B cell (primary cell): ENCODE measurements around the gene HOXA4. TPM values are rescaled to one million over a fixed set of nuclear protein-coding genes. Genes with fewer than 3 reads are reported as not detected.

ENCODE experiments used
- ATAC-seq: fragments of 200-7000 bp; cut with Tn5 transposase; one replicate; pipeline ENCODE4 v1.10.0; 2021; ENCODE audit warnings: low read depth, mild to moderate bottlenecking, moderate number of reproducible peaks, moderate library complexity
- CTCF ChIA-PET: fragments of 350-600 bp; sonication (Branson Sonifier 250); formaldehyde crosslinking; loops from one replicate; lab custom pipeline; 2021; ENCODE audit warnings: antibody characterized with exemption, inconsistent platforms; lab: Charles Lee
- POLR2A ChIA-PET: fragments of 350-600 bp; sonication (Branson Sonifier 250); formaldehyde crosslinking; loops from one replicate; lab custom pipeline; 2021; ENCODE audit warnings: antibody characterized with exemption; lab: Charles Lee
- DNase-seq: peaks from one replicate; pipeline ENCODE4 v3.0.0; 2013
- H2AFZ ChIP-seq: 2 replicates; pipeline ENCODE4 v1.6.1; 2012; ENCODE audit warnings: mild to moderate bottlenecking, low read depth, low read length; ENCODE audit not compliant: insufficient read depth, poor library complexity, severe bottlenecking
- H3K27ac ChIP-seq, 2 donors: 1 replicate in 1 of 2; 2 replicates in 1 of 2; pipeline ENCODE4 v1.5.1; 2012 to 2013; ENCODE audit warnings: low read length in 2 of 2, mild to moderate bottlenecking in 2 of 2, moderate library complexity in 1 of 2
- H3K27me3 ChIP-seq, 4 experiments: fragments of 200-600 bp in 1 of 4; sonication (generic) in 1 of 4; replicated peaks in 1 of 4; 1 replicate in 2 of 4; 2 replicates in 2 of 4; pipeline versions ENCODE4 v1.6.1 to v1.7.0; 2013 to 2016; ENCODE audit warnings: low read length in 3 of 4, mild to moderate bottlenecking in 2 of 4, mixed read lengths in 1 of 4, moderate library complexity in 1 of 4; ENCODE audit not compliant: insufficient read depth in 4 of 4, control insufficient read depth in 3 of 4; ENCODE audit errors: control extremely low read depth in 1 of 4
- H3K36me3 ChIP-seq, 2 experiments: replicated peaks in 1 of 2; 1 replicate in 1 of 2; 2 replicates in 1 of 2; pipeline versions ENCODE4 v1.6.1 to v1.7.1; 2013; ENCODE audit warnings: low read length in 1 of 2; ENCODE audit not compliant: insufficient read depth in 2 of 2, control insufficient read depth in 1 of 2; ENCODE audit errors: control extremely low read depth in 1 of 2, extremely low read depth in 1 of 2
- H3K4me1 ChIP-seq, 2 donors: fragments of 200-600 bp in 1 of 2; sonication (generic) in 1 of 2; 1 replicate in 1 of 2; 2 replicates in 1 of 2; pipeline versions ENCODE4 v1.5.1 to v1.6.1; 2013 to 2017; ENCODE audit warnings: low read length in 2 of 2; ENCODE audit not compliant: control insufficient read depth in 2 of 2, insufficient read depth in 2 of 2
- H3K4me2 ChIP-seq: replicated peaks from 2 replicates; pipeline ENCODE3; 2012; ENCODE audit warnings: mild to moderate bottlenecking, low read depth, low read length; ENCODE audit not compliant: poor library complexity, severe bottlenecking
- H3K4me3 ChIP-seq, 5 experiments: fragments of 200-600 bp in 1 of 5; sonication (generic) in 1 of 5; 1 replicate in 3 of 5; 2 replicates in 2 of 5; pipeline versions ENCODE4 v1.5.1 to v1.7.0; 2011 to 2016; ENCODE audit warnings: low read length in 4 of 5, mild to moderate bottlenecking in 4 of 5, low read depth in 2 of 5, control low read depth in 1 of 5, moderate library complexity in 1 of 5; ENCODE audit not compliant: insufficient read depth in 1 of 5; ENCODE audit errors: control extremely low read depth in 1 of 5, extremely low read depth in 1 of 5
- H3K79me2 ChIP-seq: fragments of 200-600 bp; sonication (generic); one replicate; pipeline ENCODE4 v1.6.0; 2016; ENCODE audit warnings: low read length; ENCODE audit not compliant: control insufficient read depth, insufficient read depth
- H3K9ac ChIP-seq: fragments of 200-600 bp; sonication (generic); 2 replicates; pipeline ENCODE4 v1.6.1; 2017; ENCODE audit warnings: mild to moderate bottlenecking, low read length, moderate library complexity
- H3K9me3 ChIP-seq, 3 donors: one replicate each; pipeline versions ENCODE4 v1.6.1 to v1.7.1; 2013; ENCODE audit warnings: low read length in 2 of 3; ENCODE audit not compliant: control insufficient read depth in 2 of 3, insufficient read depth in 1 of 3; ENCODE audit errors: control extremely low read depth in 1 of 3
- H4K20me1 ChIP-seq: 2 replicates; pipeline ENCODE4 v1.6.0; 2012; ENCODE audit warnings: mild to moderate bottlenecking, low read length; ENCODE audit not compliant: insufficient read depth, control insufficient read depth, poor library complexity, severe bottlenecking
- H3K27ac Mint-ChIP-seq: one replicate; pipeline ENCODE4 v1.8.0; 2021; ENCODE audit warnings: mixed read lengths
- H3K27me3 Mint-ChIP-seq: one replicate; pipeline ENCODE4 v1.8.0; 2021; ENCODE audit warnings: mixed read lengths
- H3K4me1 Mint-ChIP-seq: one replicate; pipeline ENCODE4 v1.8.0; 2021; ENCODE audit warnings: mixed read lengths
- H3K4me3 Mint-ChIP-seq: one replicate; pipeline ENCODE4 v1.8.0; 2021; ENCODE audit warnings: mixed read lengths
- H3K9me3 Mint-ChIP-seq: one replicate; pipeline ENCODE4 v1.8.0; 2022; ENCODE audit warnings: mixed read lengths; ENCODE audit not compliant: insufficient read depth
- EZH2 ChIP-seq: IDR thresholded peaks from 2 replicates; pipeline ENCODE4 v1.6.1; 2012; ENCODE audit warnings: borderline replicate concordance, low read depth, mild to moderate bottlenecking, moderate library complexity, low read length; ENCODE audit not compliant: insufficient read depth, poor library complexity, severe bottlenecking
- WGBS: methylation state at CpG from one replicate; pipeline ENCODE4 v1.1.5; 2013; ENCODE audit warnings: missing lambda C conversion rate; ENCODE audit not compliant: insufficient coverage; 5-methylcytosine and 5-hydroxymethylcytosine counted together
- intact Hi-C: fragments of 100-400 bp; cut with micrococcal nuclease; formaldehyde crosslinking; loops from one replicate; pipeline ENCODE4 v1.10.0; 2022
- polyA plus RNA-seq: library from polyadenylated mRNA; depleted of rRNA; stranded (reverse); fragments of >200 nt; gene quantifications from 2 replicates; pipeline ENCODE4 v1.2.3, GENCODE V29; 2012
- total RNA-seq, 2 donors: library from RNA; stranded (reverse); fragments of 120-200 nt in 1 of 2; gene quantifications; 1 replicate in 1 of 2; 2 replicates in 1 of 2; pipeline versions ENCODE4 v1.2.3 to v1.2.4, GENCODE V29; 2013 to 2022
- TF ChIP-seq, protein P1 (sequence below): fragments of 200-600 bp; IDR thresholded peaks from one replicate; pipeline ENCODE4 v1.8.0; 2022; ENCODE audit warnings: antibody characterized with exemption, mild to moderate bottlenecking

HOXA4 gene
- total and polyA plus RNA-seq, 2 donors (not counting 1 experiment from before 2014, with no cell fraction given): 0.30 TPM; not detected in 1

DNA sequence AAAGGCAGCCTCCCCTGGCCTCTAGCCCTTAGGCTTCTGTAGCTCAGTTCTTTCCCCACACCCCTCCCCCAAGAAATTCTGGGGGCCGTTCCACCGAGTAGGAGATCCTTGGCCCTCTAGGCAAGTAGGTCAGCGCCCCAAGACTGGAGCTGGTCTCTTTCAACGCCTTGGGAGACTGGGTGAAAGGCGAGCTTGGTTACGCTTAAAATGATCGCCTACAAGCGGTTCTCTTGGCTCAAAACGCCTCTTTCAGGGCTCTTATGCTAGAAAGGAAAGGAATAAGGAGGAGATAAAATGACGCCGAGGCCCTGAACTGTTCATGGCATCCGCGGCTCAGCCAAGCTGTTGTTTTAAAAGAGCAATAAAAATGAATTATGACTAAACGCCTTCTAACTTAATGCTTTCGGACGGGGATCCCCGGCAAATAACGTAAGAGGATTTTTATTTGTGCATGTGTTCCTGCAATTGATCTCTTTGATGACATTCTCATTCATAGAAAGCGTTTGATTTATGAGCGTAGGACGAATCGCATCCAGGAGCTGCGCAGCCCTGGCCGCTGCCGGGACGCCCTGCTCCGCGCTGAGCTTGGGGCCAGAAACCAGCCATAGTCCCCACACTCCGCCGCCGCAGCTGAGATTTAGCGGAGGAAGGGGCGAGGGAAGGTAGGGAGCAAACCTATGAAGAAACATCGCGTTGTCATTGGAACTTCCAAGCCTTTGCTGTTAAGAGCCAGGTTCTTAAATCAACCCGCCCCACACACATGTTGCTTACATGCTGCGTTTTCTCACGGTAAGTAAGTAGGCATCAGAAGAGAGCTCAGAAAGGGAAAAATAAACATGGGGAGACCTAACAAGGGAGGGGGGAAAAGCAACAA is 31.7 kb downstream of the HOXA4 start:
- TF ChIP-seq EZH2: peak; percentile 63
- TF ChIP-seq, protein P1, sequence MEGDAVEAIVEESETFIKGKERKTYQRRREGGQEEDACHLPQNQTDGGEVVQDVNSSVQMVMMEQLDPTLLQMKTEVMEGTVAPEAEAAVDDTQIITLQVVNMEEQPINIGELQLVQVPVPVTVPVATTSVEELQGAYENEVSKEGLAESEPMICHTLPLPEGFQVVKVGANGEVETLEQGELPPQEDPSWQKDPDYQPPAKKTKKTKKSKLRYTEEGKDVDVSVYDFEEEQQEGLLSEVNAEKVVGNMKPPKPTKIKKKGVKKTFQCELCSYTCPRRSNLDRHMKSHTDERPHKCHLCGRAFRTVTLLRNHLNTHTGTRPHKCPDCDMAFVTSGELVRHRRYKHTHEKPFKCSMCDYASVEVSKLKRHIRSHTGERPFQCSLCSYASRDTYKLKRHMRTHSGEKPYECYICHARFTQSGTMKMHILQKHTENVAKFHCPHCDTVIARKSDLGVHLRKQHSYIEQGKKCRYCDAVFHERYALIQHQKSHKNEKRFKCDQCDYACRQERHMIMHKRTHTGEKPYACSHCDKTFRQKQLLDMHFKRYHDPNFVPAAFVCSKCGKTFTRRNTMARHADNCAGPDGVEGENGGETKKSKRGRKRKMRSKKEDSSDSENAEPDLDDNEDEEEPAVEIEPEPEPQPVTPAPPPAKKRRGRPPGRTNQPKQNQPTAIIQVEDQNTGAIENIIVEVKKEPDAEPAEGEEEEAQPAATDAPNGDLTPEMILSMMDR: no peak
- CTCF ChIA-PET: interaction anchor here (0.7 to 1.5 kb wide), 5 partner anchors 50 to 1204 kb away, joined by 3 to 4 read pairs (median 3); no protein-coding TSS in a partner anchor
- H3K9ac ChIP-seq: no peak overlapping the region
- H3K9me3 Mint-ChIP-seq: no peaks in the 10 kb centered on the region
- H3K27me3 Mint-ChIP-seq: peaks cover 69% of the 10 kb centered on the region
- peaks cover 50% of the 10 kb centered on the region in 2 donors for H3K4me1 ChIP-seq
- 34% methylated on average over 26 of the region's 38 CpGs for WGBS
- peaks cover 12% of the 10 kb centered on the region for H4K20me1 ChIP-seq
- H3K27ac Mint-ChIP-seq: no peak overlapping the region
- H3K4me3 Mint-ChIP-seq: peak overlapping the region; percentile 88
- intact Hi-C loops: loop anchor here (5.0 kb wide), 2 partner anchors 417 to 1237 kb away; no protein-coding TSS in a partner anchor
- H3K4me1 Mint-ChIP-seq: peaks cover 49% of the 10 kb centered on the region
- H3K27me3 ChIP-seq: peaks cover 0 to 90% (median 57%) of the 10 kb centered on the region in 4 experiments
- H3K9me3 ChIP-seq: peaks cover 0 to 34% (median 0%) of the 10 kb centered on the region in 3 donors
- H3K79me2 ChIP-seq: no peaks in the 10 kb centered on the region
- no peak overlapping the region for H3K4me3 ChIP-seq
- no peak overlapping the region for H2AFZ ChIP-seq
- no peaks in the 10 kb centered on the region for H3K36me3 ChIP-seq
- no peak overlapping the region for H3K27ac ChIP-seq
- POLR2A ChIA-PET: no interaction called here
- peak overlapping the region; percentile 97 for H3K4me2 ChIP-seq
- no peak for ATAC-seq
- DNase-seq: peak; percentile 30
